ENCODE measurements around the gene CPLANE1. TPM values are rescaled to one million over a fixed set of nuclear protein-coding genes. Genes with fewer than 3 reads are reported as not detected.

CPLANE1 gene
- total RNA-seq, 3 donors from 2014 or later: 8.5 to 21.6 (median 13.6) TPM

- ATAC-seq (no peak), DNase-seq (no peak)
- no peak for TF ChIP-seq CTCF (IDR thresholded peaks at IDR 0.05)
- Histone ChIP-seq H3K4me3 (no peak overlapping the region), H3K9me3 (no peaks in the 10 kb centered on the region), H3K4me1 (ENCODE audit: low read depth) (no peaks in the 10 kb centered on the region), H3K36me3 (ENCODE audit: low read depth) (no peaks in the 10 kb centered on the region)
- intact Hi-C loops (cut with DNase I, micrococcal nuclease): no loop called here
Measured at GRCh38 chr5:37255774-37256358, 6.7 kb upstream of the CPLANE1 start.

GRCh38 chr5:37254581-37254980, 5.4 kb upstream of the CPLANE1 start:
- no peak for DNase-seq
- intact Hi-C loops (cut with DNase I, micrococcal nuclease): no loop called here
- no peaks in the 10 kb centered on the region for H3K36me3 ChIP-seq (ENCODE audit: low read depth)
- H3K9me3 ChIP-seq: no peaks in the 10 kb centered on the region
- TF ChIP-seq CTCF (IDR thresholded peaks at IDR 0.05): no peak
- H3K4me3 ChIP-seq: no peak overlapping the region
- ATAC-seq: no peak
- H3K4me1 ChIP-seq (ENCODE audit: low read depth): no peaks in the 10 kb centered on the region

- no peak for ATAC-seq
- TF ChIP-seq CTCF (IDR thresholded peaks at IDR 0.05): no peak
- Histone ChIP-seq H3K4me3 (no peak overlapping the region), H3K9me3 (no peaks in the 10 kb centered on the region), H3K4me1 (ENCODE audit: low read depth) (peaks cover 10% of the 10 kb centered on the region), H3K36me3 (ENCODE audit: low read depth) (no peaks in the 10 kb centered on the region)
- no peak for DNase-seq
- intact Hi-C loops (cut with DNase I, micrococcal nuclease): no loop called here
Measured at GRCh38 chr5:37251665-37252064, 2.5 kb upstream of the CPLANE1 start.

- H3K4me3 ChIP-seq: no peak overlapping the region
- intact Hi-C loops (cut with DNase I, micrococcal nuclease): no loop called here
- DNase-seq: no peak
- peaks cover 10% of the 10 kb centered on the region for H3K4me1 ChIP-seq (ENCODE audit: low read depth)
- TF ChIP-seq CTCF (IDR thresholded peaks at IDR 0.05): no peak
- no peaks in the 10 kb centered on the region for H3K36me3 ChIP-seq (ENCODE audit: low read depth)
- H3K9me3 ChIP-seq: no peaks in the 10 kb centered on the region
- ATAC-seq: no peak
Measured at GRCh38 chr5:37249815-37250164, 614 bp upstream of the CPLANE1 start.

- peak overlapping the region; percentile 52 for H3K4me3 ChIP-seq
- TF ChIP-seq CTCF (IDR thresholded peaks at IDR 0.05): no peak
- peaks cover 10% of the 10 kb centered on the region for H3K4me1 ChIP-seq (ENCODE audit: low read depth)
- no peaks in the 10 kb centered on the region for H3K9me3 ChIP-seq
- peak in 1 of 3 donors; percentile 11 for DNase-seq
- ATAC-seq: no peak
- intact Hi-C loops (cut with DNase I, micrococcal nuclease): no loop called here
- H3K36me3 ChIP-seq (ENCODE audit: low read depth): no peaks in the 10 kb centered on the region
Measured at GRCh38 chr5:37248421-37248969, 681 bp downstream of the CPLANE1 start.

- H3K36me3 ChIP-seq (ENCODE audit: low read depth): no peaks in the 10 kb centered on the region
- intact Hi-C loops (cut with DNase I, micrococcal nuclease): no loop called here
- H3K9me3 ChIP-seq: no peaks in the 10 kb centered on the region
- peaks cover 10% of the 10 kb centered on the region for H3K4me1 ChIP-seq (ENCODE audit: low read depth)
- DNase-seq (no peak), ATAC-seq (no peak)
- TF ChIP-seq CTCF (IDR thresholded peaks at IDR 0.05): no peak
- no peak overlapping the region for H3K4me3 ChIP-seq
Measured at GRCh38 chr5:37247496-37247895, 1.7 kb downstream of the CPLANE1 start.
